CD4-positive, alpha-beta T cell treated with Interferon gamma for 1 hour (primary cell): Measurements from ENCODE around the gene DDRGK1.
"Not testable (repeated sequence)": the region's sequence is repeated elsewhere in the genome, so short reads cannot be mapped to it uniquely, and the experiment has no call there.

ENCODE experiments used
- DNase-seq: peaks from one replicate; pipeline ENCODE4 v3.0.0-alpha.2; 2020

Gene DDRGK1

DNA sequence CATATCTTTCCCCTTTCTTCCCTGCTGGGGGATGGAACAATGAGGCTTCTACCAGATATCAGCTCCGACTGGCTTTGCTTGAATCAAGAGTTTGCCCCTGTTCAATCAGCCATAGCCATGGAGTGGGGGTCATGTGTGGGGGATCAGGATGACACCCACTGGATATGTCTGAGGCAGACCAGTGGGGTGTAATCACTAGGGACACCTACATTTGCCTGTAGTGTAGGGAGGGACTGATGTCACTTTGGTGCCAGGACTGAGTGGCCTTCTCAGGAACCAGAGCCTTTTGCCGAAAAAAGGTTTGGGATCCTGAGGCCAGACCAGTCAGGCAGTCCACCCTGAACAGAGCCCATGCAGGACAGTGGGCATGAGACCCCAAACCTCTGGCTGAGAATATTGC lies 5.9 kb upstream of the DDRGK1 start:
- DNase-seq, result no peak

DNA sequence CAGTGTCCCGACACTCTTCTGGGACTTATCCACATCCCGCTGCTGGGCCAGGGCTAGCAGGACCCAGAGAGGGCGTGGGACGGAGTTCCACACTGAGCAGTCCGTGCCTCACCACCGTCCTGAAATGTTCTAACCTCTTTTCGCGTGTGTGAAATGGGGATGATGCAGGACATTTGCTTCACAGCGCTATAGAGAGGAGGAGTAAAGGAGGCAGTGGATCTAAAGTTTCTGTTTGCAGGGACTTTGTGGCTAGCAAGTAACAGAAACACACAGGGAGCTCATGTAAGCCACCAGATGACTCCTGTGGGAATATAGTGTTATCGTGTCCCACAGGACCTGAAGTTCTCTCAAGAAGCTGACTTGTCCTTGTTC lies 5.5 kb upstream of the DDRGK1 start:
- DNase-seq, result no peak

DNA sequence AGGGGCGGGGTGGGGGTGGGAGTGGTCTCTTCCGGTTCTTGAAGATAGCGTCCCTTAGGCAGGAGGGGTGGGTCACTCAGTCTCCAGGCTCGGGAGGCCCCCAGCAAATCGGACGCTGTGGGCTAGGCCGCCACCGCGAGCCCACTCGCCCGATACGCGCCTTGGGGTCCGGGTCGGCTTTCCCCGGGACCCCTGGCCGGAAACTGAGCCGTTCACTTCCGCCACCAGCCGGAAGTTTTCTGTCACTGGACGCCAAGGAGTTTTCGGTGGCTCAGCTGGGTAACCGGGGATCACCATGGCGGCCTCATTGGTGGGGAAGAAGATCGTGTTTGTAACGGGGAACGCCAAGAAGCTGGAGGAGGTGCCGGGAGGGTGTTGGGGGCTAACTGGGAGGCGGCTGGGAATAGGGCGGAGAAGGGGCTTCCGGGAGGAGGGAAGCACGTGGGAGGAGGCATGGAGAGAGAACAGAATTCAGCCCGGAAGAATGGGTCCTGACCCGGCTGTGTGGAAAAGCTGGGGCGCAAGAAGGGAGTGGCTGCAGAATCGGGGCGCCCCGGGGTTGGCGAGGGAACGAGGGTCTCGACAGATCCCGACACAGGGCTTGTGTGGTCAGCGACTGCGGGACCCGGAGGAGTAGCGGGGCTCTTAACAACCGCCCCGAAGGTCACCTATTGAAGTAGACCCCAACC lies 4.9 kb upstream of the DDRGK1 start, which contains the start of gene ITPA:
Gene ITPA, plus strand, starts transcription at position 242 of the 689 bp plus-strand sequence. Its CDS starts 54 bp downstream, at position 296.
- DNase-seq, result peak; percentile 51

DNA sequence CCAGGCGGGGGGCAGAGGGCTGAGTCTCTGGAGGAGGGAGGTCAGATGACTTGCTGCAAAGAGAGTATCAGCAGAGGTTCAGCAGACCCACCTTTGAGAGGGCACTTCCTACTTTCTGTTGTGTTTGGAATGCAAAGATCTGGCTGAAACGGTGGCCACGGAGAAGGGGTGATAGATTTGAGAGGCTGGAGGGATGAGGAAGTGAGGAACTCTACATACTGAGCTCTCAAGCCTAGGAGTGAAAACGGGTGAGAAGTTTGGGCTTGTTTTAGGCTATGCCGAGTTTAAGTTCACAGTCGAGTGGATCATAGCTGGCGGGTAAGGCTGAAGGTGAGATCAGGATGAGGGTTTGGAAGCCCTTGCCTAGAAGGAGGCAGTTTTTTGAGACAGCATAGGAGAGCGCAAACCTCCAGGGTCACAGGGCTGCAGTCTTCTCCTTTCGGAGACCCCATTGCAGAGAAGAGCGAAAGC lies 4.3 kb upstream of the DDRGK1 start:
- DNase-seq, result no peak

DNA sequence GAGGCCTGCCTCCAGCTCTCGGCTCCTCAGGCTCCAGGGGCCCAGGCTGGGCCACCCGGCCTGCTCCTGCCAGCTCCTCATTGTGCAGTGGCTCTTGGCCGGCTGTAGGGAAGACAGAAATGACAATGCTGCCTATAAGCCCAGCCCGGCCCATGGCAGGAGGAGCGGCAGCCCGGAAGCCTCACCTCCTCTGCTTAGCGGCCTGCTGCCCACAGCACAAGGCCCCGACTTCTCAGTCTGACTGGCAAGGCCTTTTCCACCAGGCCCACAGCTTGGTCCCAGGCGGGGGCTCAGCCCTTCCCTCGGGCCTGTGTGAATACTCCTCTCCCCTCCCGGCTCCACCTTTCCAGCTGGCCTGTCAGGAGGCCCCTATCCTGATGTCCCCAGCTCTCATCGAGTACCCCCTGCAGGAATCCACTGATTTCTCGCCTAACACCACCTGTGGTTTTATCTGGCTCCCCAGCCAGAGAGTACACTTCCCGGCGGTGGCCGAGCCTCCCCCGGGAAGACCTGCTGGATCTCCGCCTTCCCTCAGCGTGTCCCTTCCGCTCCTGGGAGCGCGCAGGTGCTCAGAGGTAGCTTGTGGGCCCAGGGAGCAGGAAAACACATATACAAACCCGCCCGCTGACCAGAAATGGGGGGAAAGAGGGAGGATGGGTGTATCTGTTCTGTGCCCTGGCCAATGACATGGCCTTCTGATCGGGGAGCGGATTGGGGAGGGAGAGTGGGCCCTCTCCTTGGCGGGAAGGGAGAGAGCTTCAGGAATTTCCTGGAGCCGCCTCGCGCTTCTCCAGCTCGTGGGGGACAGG lies 963 bp downstream of the DDRGK1 start:
- DNase-seq, result no peak

DNA sequence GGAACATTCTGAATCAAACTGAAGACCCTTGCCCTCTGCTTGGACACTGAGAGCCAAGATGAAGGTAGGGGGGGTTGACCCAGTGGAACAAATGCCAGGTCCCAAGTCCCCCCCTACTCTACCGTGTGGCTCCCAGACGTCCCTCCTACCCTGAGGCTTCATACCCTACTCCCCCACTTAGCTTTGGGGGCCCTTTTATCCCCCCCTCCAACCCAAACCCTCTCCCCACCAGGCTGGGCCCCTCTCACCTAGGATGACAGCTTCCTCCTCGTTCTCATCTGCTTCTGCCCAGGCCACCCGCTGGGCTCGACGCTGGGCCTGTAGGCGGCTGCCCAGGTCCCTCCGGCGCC lies 1.5 kb downstream of the DDRGK1 start:
- no peak for DNase-seq

DNA sequence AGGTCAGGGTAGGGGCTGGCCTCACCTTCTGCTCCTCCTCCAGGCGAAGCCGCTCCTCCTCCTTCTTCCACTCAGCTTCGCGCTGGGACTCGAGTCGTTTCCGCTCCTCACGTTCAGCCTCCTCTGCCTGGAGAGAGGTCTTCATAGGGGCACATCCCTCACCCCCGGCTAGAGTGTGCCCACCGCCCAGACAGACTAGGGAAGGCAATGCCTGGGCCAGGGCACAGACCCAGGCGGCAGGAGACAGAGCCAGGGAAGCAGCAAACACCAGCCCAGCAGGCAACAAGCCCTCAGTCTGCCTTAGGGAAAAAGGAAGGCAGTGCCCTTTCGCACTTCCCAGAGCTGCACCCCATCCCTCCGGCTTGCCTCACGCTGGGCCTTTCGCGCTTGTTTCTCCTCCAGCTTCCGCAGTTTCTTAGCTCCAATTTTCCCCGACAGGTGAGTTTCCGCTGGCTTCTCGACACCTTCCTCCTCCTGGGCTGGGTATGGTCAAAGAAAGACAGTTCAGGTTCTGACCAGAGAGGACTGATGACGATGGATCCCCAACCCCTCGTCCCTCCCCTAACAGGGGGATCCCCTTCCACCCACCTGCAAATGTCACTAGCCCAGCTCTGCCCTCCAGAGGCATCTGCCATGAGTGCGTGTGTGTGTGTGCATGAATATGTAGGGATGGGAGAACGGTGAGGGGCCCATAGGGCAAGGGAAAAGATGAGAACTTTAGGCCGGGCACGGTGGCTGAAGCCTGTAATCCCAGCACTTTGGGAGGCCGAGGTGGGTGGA lies 4.3 kb downstream of the DDRGK1 start:
- no peak for DNase-seq

DNA sequence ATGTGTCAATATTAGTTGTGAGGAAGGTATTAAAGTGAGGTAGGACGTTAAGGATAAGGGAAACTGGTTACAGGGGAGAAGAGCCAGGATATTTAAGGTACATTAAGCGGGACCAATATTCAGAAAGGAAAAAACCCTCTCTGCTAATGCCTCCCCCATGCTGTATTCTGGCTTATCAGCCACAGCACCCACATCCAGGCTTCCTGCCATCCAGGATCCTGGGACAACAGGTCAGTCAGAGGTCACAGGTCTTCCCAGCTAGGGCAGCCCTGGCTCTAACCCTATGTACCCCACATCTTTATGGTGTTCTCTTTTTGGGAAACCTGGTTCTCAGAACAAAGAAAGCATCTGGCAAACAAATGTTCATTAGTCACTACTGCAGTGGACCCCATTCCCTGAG lies 5.3 kb downstream of the DDRGK1 start:
- no peak for DNase-seq

DNA sequence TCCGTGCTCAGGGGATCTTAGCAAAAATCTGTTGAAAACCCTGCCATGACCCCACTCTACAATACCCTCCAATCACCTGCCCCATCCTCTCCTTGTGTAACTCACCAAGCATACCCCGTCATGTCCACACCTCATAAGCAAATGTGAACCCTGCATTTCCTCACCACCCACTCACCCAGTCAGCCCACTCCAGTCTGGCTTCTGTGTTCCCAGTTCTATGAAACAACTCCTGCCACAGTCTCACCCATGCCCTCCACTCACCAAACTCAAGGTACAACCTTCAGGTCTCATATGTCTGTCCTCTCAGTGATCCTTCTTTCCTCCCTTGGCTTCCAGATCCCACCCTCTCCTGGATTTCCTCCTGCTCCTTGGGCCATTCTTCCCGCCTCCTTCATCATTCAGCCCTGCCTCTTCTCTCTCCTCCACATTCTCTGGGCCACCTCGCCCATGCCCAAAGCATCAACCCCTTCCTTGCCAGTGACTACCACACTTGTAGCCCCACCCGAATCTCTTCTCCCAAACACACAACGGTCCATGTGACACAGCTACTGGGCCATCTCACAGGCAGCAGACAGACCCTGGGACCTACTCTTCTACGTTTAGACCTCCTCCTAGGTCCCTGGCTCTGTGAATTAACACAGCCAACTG lies 8.8 kb downstream of the DDRGK1 start:
- no peak for DNase-seq

DNA sequence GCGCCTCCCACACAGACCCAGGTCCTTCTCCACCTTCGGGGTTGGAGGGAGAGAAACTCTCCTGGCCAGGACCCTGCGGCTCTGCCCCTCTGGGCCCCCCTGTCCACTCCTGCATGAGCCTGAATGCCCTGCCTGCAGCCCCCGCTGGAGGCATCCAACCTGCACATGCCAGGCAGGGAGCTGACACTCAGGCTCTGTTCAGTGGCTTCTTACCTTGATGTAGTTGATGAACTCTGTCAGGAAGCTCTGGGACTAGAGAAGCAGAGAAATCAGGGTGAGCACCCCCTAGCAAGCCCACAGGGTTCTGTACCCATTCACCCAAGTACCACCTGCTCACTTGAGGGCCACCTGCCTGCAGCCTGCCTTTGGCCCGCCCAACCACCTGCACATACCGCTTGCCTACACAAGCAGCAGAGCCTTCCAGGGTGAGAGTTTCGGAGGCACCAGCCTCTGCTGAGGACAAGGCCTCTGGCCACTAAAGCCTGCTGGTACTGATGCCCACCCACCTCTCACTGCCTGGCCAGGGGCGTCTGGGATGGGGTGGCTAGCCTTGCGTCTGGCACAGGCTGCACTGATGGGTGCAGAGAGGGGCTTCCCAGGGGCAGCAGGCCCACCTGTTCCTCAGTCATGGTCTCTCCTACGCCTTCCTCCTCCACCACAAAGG lies 9.7 kb downstream of the DDRGK1 start:
- DNase-seq, result no peak

DNA sequence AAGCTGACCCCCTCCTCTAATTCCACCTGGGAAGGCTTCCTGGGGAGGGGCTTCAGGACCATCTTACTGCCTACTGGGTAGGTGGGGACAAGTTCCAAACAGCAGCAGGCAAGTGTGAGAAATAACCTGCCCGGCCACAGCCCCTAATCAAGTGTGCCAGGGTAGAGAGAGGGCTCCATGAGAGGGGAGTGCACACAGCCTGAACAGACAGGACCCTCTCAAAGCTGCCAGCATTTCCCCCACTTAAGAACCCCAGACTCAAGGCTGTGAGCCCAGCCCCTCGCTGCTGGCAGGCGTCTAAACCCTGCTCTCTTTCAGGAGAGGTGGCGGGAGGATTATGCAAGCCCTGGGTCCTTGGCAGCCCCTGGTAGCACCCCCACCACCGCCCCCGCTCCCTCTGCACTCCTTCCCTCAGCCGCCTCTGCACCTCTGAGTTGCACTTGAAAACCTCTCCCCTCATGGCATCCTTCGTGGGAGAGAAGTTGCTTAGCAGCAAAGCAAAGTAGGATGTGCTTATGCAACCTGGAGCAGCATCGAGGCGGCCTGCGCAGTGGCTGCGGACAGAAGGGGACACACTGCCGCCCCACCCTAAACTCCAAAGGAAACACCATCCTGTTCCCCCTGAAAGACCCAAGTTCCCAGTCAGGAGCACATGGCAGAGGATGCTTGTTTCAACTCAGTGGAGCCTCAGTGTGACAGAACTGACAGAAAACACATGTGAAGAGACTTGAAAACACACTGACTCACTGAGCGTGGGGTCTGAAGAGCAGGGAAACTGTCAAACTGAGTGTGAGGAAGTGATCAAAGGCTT lies 10.5 kb downstream of the DDRGK1 start:
- DNase-seq, result no peak

DNA sequence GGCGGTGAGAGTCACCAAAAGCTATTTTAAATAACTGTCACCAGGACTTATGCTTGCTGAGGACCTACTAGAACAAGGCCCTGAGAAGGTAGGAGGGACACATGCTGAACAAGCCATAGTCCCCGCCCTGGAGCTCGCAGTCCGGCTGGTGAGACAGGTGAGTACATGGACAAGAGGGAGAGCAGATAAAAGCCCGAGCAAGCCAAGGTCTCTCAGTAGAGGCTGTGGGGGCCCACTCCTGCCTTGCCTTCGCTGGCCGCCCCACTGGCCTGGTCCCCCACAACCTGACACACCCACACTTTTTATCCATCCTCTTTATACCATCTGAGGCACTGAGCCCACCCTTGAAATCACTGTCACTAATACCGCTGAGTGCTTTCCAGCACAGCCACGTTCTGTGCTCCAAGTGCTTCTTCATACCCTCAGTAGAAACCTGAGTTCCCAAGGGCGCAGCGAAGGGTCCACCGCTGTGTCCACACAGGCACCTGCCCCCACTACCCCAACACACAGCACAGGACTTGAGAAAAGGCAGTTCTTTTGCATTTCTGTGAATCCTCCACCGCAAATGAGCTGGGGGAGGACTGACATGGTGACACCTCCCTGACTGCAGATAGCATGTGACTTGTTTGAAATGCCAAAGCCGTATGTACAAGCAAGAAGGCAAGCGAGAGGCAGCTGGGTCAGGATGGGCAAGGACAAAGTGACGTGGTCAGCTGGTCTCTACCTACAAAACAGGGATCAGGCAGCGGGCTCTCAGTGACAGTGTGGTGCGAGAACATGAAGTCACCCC lies 12.1 kb downstream of the DDRGK1 start:
- no peak for DNase-seq

DNA sequence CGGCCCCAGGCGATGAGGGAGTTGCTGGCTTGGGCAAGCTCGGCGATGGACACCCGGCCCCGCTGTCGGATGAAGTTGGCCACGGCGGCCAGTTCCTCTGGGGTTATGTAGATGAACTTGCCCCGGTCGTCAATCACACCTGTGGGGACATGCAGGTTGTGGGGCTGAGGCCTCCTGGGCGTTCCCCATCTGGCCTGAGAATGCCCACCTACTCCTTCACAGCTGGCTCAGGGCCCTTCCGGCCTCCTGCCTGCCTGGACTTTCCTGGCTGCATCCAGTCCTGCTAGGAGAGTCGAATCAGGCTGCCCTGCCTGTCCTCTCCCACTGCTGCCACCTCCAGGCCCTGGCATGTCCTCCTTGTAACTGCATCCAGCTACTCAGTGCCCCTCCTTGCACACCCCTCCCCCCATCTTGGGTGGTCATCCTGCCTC lies 13.8 kb downstream of the DDRGK1 start:
- no peak for DNase-seq

DNA sequence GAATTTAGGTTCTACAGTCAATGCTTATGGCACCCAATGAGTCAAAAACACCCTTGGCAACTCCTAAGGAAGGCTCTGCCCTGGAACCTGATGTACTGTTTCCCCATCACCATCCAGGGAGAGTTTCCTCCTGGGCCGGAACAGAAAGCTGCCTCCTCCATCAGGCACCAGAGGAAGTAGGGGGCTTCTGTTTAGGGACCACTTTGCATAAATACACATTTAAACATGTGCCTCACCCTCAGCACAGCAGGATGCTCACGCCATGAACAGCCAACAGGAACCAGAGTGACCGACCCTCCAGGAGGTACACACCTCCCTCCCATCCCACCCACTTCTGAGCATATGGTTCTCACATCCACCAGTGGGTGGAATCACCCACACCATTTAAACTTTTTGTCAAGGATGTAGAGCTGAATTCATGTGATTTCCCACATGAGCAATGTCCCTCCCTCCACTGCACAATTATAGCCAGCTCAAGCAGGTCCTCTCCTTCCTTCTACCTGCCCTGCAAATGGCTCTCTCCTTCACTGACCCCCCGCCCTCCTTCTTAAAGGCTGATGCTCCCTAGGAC lies 14.8 kb downstream of the DDRGK1 start:
- no peak for DNase-seq

DNA sequence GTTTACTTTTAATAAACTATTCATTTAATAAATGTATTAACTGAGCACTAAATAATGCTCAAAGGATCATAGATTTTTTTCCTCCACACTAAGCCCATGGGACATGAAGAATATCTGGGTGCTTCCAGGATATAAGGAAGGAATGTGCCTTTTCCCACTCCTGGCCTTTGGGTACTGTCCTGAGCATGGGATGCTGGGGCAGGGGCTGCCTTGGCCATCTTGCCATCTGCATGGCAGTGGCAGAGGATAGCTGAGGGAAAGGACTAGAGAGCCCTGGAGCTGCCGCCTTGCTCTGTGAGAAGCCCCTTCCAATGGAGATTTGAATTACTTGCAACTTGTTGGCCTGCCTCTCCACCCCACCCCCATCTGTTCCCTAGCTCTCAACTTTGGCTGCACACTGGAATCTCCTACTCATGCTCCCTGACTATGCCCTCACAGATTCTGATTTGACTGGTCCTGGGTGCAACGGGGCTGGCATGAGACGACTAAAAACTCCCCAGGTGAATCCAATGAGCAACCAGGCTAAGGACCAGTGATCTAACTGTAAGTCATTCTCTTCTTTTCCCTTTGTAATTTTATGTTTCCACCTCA lies 15.6 kb downstream of the DDRGK1 start:
- no peak for DNase-seq

DNA sequence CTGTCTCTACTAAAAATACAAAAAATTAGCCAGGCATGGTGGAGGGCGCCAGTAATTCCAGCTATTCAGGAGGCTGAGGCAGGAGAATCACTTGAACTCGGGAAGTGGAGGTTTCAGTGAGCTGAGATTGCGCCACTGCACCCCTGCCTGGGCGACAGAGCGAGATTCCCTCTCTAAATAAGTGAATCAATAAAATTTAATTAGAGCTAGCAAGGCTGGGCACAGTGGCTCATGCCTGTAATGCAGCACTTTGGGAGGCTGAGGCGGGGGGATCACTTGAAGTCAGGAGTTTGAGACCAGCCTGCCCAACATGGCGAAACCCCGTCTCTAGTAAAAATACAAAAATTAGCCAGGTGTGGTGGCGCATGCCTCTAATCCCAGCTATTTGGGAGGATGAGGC lies 16.6 kb downstream of the DDRGK1 start:
- not testable (repeated sequence) for DNase-seq

DNA sequence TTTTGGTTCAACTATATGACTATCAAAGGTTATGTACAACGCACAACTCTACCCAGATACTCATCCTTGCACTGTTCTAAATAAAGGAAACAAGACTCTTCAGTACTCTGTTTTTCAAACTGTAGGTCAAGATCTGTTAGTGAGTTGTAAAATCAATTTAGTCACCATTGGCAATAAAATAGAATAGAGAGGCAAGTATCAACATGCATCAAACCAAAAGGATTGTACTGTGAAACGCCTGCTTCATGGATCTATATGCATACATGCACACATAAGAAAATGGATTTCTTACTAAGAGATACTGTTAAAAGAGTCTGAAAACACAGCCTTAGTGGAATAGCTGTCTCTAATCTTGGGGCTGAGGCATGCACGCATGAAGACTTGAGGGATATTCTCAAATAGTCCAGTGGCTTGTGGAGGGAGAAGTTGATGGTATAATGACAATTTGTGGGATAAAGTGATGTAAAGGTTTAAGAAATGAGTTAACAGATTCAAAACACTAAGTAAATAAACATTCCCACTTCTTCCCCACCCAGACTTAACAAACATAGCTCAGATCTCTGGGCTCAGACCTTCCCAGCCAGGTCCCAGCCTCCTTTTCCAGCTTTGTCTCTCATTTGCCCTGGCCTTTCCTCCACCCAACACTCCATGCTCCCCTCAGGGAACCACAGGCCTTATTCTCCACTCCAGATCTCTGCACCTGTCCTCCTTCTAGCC lies 20.4 kb downstream of the DDRGK1 start:
- no peak for DNase-seq

DNA sequence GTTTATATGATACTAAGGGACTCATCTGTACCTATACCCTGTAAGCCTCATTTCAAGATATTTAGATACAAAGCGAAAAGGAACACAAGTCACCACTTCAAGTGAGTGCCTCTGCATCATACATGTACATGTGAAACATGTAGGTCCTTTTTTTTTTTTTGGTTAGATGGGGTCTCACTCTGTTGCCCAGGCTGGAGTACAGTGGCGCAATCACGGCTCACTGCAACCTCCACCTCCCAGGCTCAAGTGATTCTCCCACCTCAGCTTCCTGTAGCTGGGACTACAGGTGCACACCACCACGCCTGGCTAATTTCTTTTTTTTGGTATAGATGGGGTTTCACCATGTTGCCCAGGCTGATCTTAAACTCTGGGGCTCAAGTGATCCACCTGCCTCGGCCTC lies 22.1 kb downstream of the DDRGK1 start:
- DNase-seq, result not testable (repeated sequence)

DNA sequence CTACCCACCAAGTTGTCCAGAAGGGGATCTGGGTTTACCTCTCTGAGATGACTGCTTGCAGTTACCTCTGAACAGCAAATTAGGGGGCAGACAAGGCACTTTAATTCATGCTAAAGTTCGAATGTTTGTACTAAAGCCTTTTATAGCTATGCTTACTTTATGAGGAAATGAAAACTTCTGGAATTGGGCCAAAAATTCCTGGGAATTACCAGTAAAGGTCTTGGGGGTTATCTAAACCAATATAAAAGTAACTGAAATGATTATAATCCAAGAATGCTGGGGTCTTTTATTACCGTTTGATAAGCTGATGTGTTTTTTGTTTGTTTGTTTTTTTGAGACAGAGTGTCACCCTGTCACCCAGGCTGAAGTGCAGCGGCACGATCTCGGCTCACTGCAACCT lies 23.2 kb downstream of the DDRGK1 start:
- no peak for DNase-seq
